ENCODE data around the gene TSPAN17. TPM values are rescaled to one million over a fixed set of nuclear protein-coding genes. Genes with fewer than 3 reads are reported as not detected.
A peak's percentile ranks its signal among the peaks of the same experiment; 100 is the strongest.

The TSPAN17 gene
- total and polyA plus RNA-seq, 7 experiments from 2014 or later: 16.5 to 47.6 (median 19.3) TPM

DNA sequence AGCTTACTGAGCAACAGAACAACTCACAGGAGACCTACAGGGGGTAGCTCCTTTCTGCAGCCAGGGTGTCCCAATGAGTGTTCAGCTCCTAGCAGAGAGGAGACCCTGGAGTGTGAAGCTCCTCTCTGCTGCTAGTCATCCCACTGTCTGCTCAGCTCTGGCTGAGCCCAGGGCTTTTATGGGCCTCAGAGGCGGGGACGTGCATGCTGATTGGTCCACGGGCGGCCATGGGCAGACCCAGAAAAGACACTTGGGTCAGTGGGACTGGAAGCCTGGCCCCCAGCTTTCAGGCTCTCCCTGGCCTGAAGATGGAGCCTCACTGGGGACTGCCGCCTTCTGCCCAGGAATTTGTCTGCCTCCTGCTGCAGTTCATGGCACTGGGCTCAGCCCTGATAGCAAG lies 40.6 kb downstream of the TSPAN17 start:
- peaks cover 41 to 54% (median 47%) of the 10 kb centered on the region in 5 donors for H3K27me3 Mint-ChIP-seq
- Histone ChIP-seq H3K27ac (ENCODE audit: low read depth, low read length) (no peak overlapping the region), H3K4me1 (ENCODE audit: control insufficient read depth in 2 of 2, insufficient read depth in 2 of 2, low read length in 2 of 2) (no peaks in the 10 kb centered on the region), H3K4me3 (ENCODE audit: low read length) (no peak overlapping the region), H3K27me3 (ENCODE audit: control insufficient read depth in 2 of 2, insufficient read depth in 2 of 2, low read length in 2 of 2) (no peaks in the 10 kb centered on the region), H3K9me3 (ENCODE audit: control insufficient read depth in 2 of 3, low read length in 3 of 3) (no peaks in the 10 kb centered on the region), H3K36me3 (ENCODE audit: control insufficient read depth in 2 of 3, insufficient read depth in 3 of 3, low read length in 3 of 3) (no peaks in the 10 kb centered on the region)
- intact Hi-C loops (cut with micrococcal nuclease): no loop called here
- POLR2A ChIA-PET: no interaction called here
- H3K4me1 Mint-ChIP-seq: peaks cover 0 to 2% (median 0%) of the 10 kb centered on the region in 7 donors
- no peak overlapping the region for H3K27ac Mint-ChIP-seq
- peaks cover 0 to 22% (median 5%) of the 10 kb centered on the region in 5 donors for H3K36me3 Mint-ChIP-seq
- H3K4me3 Mint-ChIP-seq: no peak overlapping the region
- CTCF ChIA-PET: no interaction called here
- H3K9me3 Mint-ChIP-seq: peaks cover 5 to 48% (median 17%) of the 10 kb centered on the region in 11 donors
- DNase-seq: no peak
- no peak for ATAC-seq

DNA sequence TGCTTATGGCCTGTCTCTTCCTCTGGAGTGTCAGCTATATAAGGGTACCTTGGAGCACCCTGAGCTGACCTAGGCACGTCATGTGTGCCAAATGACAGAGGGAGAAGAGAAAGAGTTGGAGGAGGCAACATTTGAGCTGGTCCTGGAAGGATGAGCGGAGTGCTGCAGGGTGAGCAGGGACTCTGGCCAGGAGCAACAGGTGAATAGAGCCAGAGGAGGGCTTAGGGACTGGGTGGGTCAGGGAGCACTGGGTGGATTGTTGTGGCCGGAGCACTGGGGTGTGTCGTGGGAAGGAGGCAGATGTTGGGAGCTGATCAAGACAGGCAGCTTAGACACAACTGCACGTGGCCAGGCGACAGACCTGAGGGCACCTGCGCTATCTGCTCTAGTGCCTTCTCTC lies 43.6 kb downstream of the TSPAN17 start:
- H3K9me3 Mint-ChIP-seq: peaks cover 0 to 25% (median 4%) of the 10 kb centered on the region in 11 donors
- H3K27ac ChIP-seq (ENCODE audit: low read depth, low read length): no peak overlapping the region
- intact Hi-C loops (cut with micrococcal nuclease): no loop called here
- H3K4me3 ChIP-seq (ENCODE audit: low read length): no peak overlapping the region
- H3K36me3 ChIP-seq (ENCODE audit: control insufficient read depth in 2 of 3, insufficient read depth in 3 of 3, low read length in 3 of 3): no peaks in the 10 kb centered on the region
- H3K4me1 Mint-ChIP-seq: peaks cover 0 to 2% (median 0%) of the 10 kb centered on the region in 7 donors
- POLR2A ChIA-PET: no interaction called here
- no peaks in the 10 kb centered on the region for H3K27me3 ChIP-seq (ENCODE audit: control insufficient read depth in 2 of 2, insufficient read depth in 2 of 2, low read length in 2 of 2)
- peaks cover 0 to 8% (median 0%) of the 10 kb centered on the region in 5 donors for H3K36me3 Mint-ChIP-seq
- CTCF ChIA-PET: no interaction called here
- H3K9me3 ChIP-seq (ENCODE audit: control insufficient read depth in 2 of 3, low read length in 3 of 3): no peaks in the 10 kb centered on the region
- ATAC-seq (no peak), DNase-seq (no peak)
- H3K4me3 Mint-ChIP-seq: no peak overlapping the region
- no peaks in the 10 kb centered on the region for H3K4me1 ChIP-seq (ENCODE audit: control insufficient read depth in 2 of 2, insufficient read depth in 2 of 2, low read length in 2 of 2)
- peaks cover 37 to 56% (median 49%) of the 10 kb centered on the region in 5 donors for H3K27me3 Mint-ChIP-seq
- no peak overlapping the region for H3K27ac Mint-ChIP-seq

DNA sequence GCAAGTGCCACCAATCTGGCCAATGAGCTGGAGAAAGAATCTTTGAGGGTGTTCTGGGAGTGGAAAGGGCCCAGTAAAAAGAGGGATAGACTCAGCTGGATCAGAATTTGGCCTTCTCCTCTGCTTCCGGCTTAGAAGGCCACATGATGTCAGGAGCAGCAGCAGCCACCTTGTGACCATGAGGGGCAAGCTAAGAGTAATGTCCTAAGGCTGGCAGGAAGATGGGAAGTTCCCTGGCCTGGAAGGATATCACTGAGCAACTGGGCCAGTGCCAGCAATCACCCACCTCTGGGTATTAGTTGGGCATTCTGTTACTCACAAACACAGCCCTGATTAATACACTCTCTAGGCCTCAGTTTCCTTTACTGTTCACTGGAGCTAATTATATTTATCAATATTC lies 44.2 kb downstream of the TSPAN17 start:
- CTCF ChIA-PET: no interaction called here
- peaks cover 41 to 59% (median 54%) of the 10 kb centered on the region in 5 donors for H3K27me3 Mint-ChIP-seq
- intact Hi-C loops (cut with micrococcal nuclease): no loop called here
- ATAC-seq (no peak), DNase-seq (no peak)
- H3K27ac ChIP-seq (ENCODE audit: low read depth, low read length): no peak overlapping the region
- no peaks in the 10 kb centered on the region for H3K9me3 ChIP-seq (ENCODE audit: control insufficient read depth in 2 of 3, low read length in 3 of 3)
- peaks cover 0 to 2% (median 0%) of the 10 kb centered on the region in 7 donors for H3K4me1 Mint-ChIP-seq
- peaks cover 0 to 6% (median 0%) of the 10 kb centered on the region in 5 donors for H3K36me3 Mint-ChIP-seq
- H3K4me3 Mint-ChIP-seq: no peak overlapping the region
- H3K27ac Mint-ChIP-seq: no peak overlapping the region
- H3K36me3 ChIP-seq (ENCODE audit: control insufficient read depth in 2 of 3, insufficient read depth in 3 of 3, low read length in 3 of 3): no peaks in the 10 kb centered on the region
- peaks cover 0 to 22% (median 2%) of the 10 kb centered on the region in 11 donors for H3K9me3 Mint-ChIP-seq
- H3K4me3 ChIP-seq (ENCODE audit: low read length): no peak overlapping the region
- H3K4me1 ChIP-seq (ENCODE audit: control insufficient read depth in 2 of 2, insufficient read depth in 2 of 2, low read length in 2 of 2): no peaks in the 10 kb centered on the region
- POLR2A ChIA-PET: no interaction called here
- no peaks in the 10 kb centered on the region for H3K27me3 ChIP-seq (ENCODE audit: control insufficient read depth in 2 of 2, insufficient read depth in 2 of 2, low read length in 2 of 2)

DNA sequence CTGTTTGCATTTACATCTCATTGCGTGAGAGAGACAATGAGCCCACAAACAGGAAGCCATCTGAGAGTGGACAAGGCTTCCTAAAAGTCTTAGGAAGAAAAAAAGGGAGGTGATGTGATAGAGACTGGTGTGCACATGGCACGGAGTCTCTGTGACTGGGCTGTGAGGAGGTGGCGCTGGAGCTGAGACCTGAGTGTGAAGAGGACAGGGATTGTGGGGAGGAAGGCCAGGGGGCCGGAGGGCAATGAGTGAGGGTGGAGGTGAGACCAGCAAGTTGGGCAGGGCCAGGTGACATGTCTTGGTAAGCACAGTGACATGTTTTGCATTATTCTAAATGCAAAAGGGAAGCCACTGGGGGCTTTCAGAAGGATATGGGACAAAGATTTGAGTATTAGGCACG lies 45.0 kb downstream of the TSPAN17 start:
- H3K36me3 ChIP-seq (ENCODE audit: control insufficient read depth in 2 of 3, insufficient read depth in 3 of 3, low read length in 3 of 3): no peaks in the 10 kb centered on the region
- ATAC-seq (no peak), DNase-seq (no peak)
- H3K9me3 ChIP-seq (ENCODE audit: control insufficient read depth in 2 of 3, low read length in 3 of 3): no peaks in the 10 kb centered on the region
- ChIA-PET CTCF (no interaction called here), POLR2A (no interaction called here)
- peaks cover 0 to 19% (median 2%) of the 10 kb centered on the region in 11 donors for H3K9me3 Mint-ChIP-seq
- no peak overlapping the region for H3K27ac ChIP-seq (ENCODE audit: low read depth, low read length)
- H3K27me3 Mint-ChIP-seq: peaks cover 50 to 67% (median 62%) of the 10 kb centered on the region in 5 donors
- no peaks in the 10 kb centered on the region for H3K27me3 ChIP-seq (ENCODE audit: control insufficient read depth in 2 of 2, insufficient read depth in 2 of 2, low read length in 2 of 2)
- intact Hi-C loops (cut with micrococcal nuclease): no loop called here
- no peak overlapping the region for H3K27ac Mint-ChIP-seq
- H3K4me1 ChIP-seq (ENCODE audit: control insufficient read depth in 2 of 2, insufficient read depth in 2 of 2, low read length in 2 of 2): no peaks in the 10 kb centered on the region
- H3K4me3 Mint-ChIP-seq: no peak overlapping the region
- peaks cover 0 to 6% (median 0%) of the 10 kb centered on the region in 5 donors for H3K36me3 Mint-ChIP-seq
- H3K4me3 ChIP-seq (ENCODE audit: low read length): no peak overlapping the region
- H3K4me1 Mint-ChIP-seq: peaks cover 0 to 2% (median 0%) of the 10 kb centered on the region in 7 donors

DNA sequence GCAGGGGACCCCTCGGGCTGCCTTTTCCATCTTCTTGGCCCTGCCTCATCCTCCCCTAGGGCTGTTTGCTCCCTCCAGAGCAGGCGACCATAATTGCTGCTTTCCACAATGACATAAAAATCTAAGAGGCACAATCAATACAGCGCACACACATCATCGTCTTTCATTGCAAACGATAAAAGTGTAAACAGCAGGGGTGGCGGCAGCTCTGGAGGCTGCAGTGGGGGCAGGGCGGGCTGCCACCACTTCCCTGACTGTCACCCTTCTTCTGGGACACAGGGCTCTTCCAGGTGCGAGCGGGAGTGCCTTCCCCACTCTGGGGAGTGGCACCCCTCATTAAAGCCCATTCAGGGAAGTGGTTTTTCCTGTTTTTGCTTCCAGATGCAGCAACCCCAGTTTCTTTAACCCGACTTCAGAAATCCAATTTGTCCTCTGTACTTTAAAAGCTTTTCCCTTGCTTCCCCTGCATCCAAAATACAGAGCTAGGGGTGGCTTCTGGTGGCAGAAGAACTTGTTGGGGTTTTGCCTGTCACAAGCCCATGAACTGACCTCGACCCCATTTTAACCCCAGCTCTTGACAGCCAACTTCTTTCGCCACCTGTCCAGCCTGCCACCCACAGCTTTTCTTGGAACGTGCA lies 45.7 kb downstream of the TSPAN17 start:
- Histone ChIP-seq H3K27ac (ENCODE audit: low read depth, low read length) (no peak overlapping the region), H3K27me3 (ENCODE audit: control insufficient read depth in 2 of 2, insufficient read depth in 2 of 2, low read length in 2 of 2) (no peaks in the 10 kb centered on the region), H3K36me3 (ENCODE audit: control insufficient read depth in 2 of 3, insufficient read depth in 3 of 3, low read length in 3 of 3) (no peaks in the 10 kb centered on the region), H3K4me3 (ENCODE audit: low read length) (no peak overlapping the region), H3K9me3 (ENCODE audit: control insufficient read depth in 2 of 3, low read length in 3 of 3) (no peaks in the 10 kb centered on the region), H3K4me1 (ENCODE audit: control insufficient read depth in 2 of 2, insufficient read depth in 2 of 2, low read length in 2 of 2) (no peaks in the 10 kb centered on the region)
- H3K4me1 Mint-ChIP-seq: peaks cover 0 to 2% (median 0%) of the 10 kb centered on the region in 7 donors
- DNase-seq (no peak), ATAC-seq (no peak)
- ChIA-PET POLR2A (no interaction called here), CTCF (no interaction called here)
- H3K27ac Mint-ChIP-seq: peak overlapping the region in 1 of 9 donors; percentile 12
- peaks cover 54 to 73% (median 67%) of the 10 kb centered on the region in 5 donors for H3K27me3 Mint-ChIP-seq
- no peak overlapping the region for H3K4me3 Mint-ChIP-seq
- peaks cover 0 to 19% (median 2%) of the 10 kb centered on the region in 11 donors for H3K9me3 Mint-ChIP-seq
- peaks cover 0 to 6% (median 0%) of the 10 kb centered on the region in 5 donors for H3K36me3 Mint-ChIP-seq
- intact Hi-C loops (cut with micrococcal nuclease): no loop called here

DNA sequence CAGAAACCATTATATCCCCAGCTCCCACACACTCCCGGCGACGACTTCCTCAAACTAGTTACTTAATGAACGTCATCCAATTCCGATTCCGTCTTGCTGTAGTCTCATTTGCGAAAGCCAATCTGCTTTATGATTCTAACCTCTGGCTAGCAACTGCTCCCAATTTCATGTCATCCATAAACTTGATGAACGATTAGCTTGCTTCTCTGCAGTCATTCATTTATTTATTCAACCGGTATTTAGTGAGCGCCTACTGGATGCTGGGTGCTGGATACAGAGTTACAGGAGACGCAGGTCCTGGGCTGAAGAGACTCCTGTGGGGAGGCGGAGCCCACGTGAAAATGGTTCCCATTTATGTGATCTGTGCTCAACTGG lies 46.2 kb downstream of the TSPAN17 start:
- H3K27ac Mint-ChIP-seq: peak overlapping the region in 1 of 9 donors; percentile 12
- ATAC-seq (no peak), DNase-seq (no peak)
- Histone ChIP-seq H3K9me3 (ENCODE audit: control insufficient read depth in 2 of 3, low read length in 3 of 3) (no peaks in the 10 kb centered on the region), H3K4me1 (ENCODE audit: control insufficient read depth in 2 of 2, insufficient read depth in 2 of 2, low read length in 2 of 2) (no peaks in the 10 kb centered on the region), H3K36me3 (ENCODE audit: control insufficient read depth in 2 of 3, insufficient read depth in 3 of 3, low read length in 3 of 3) (no peaks in the 10 kb centered on the region), H3K4me3 (ENCODE audit: low read length) (no peak overlapping the region), H3K27ac (ENCODE audit: low read depth, low read length) (no peak overlapping the region), H3K27me3 (ENCODE audit: control insufficient read depth in 2 of 2, insufficient read depth in 2 of 2, low read length in 2 of 2) (no peaks in the 10 kb centered on the region)
- POLR2A ChIA-PET: no interaction called here
- peaks cover 0 to 6% (median 0%) of the 10 kb centered on the region in 5 donors for H3K36me3 Mint-ChIP-seq
- CTCF ChIA-PET: no interaction called here
- H3K27me3 Mint-ChIP-seq: peaks cover 60 to 78% (median 72%) of the 10 kb centered on the region in 5 donors
- peaks cover 0 to 17% (median 2%) of the 10 kb centered on the region in 11 donors for H3K9me3 Mint-ChIP-seq
- H3K4me1 Mint-ChIP-seq: peaks cover 0 to 2% (median 0%) of the 10 kb centered on the region in 7 donors
- H3K4me3 Mint-ChIP-seq: no peak overlapping the region
- intact Hi-C loops (cut with micrococcal nuclease): no loop called here

DNA sequence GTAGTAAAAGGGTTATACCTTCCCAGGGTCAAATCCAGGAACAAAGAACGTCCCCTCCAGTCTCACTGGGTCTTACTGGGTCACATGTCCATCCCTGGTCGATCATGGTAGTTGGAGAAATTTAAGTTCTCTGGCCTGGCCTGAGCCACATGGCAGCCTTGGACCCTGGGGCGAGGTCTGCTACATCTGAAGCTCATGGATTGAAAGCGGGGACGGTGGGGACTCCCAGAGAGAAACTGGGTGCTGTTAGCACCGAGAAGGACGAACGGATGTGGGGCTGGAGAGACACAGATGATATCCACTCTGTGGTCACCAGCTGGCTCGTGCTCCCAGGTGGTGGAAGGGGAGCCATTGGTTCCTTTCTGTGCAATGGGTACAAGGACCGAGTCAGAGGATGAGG lies 46.9 kb downstream of the TSPAN17 start:
- Histone ChIP-seq H3K4me3 (ENCODE audit: low read length) (no peak overlapping the region), H3K27ac (ENCODE audit: low read depth, low read length) (no peak overlapping the region), H3K27me3 (ENCODE audit: control insufficient read depth in 2 of 2, insufficient read depth in 2 of 2, low read length in 2 of 2) (no peaks in the 10 kb centered on the region), H3K9me3 (ENCODE audit: control insufficient read depth in 2 of 3, low read length in 3 of 3) (no peaks in the 10 kb centered on the region), H3K36me3 (ENCODE audit: control insufficient read depth in 2 of 3, insufficient read depth in 3 of 3, low read length in 3 of 3) (no peaks in the 10 kb centered on the region), H3K4me1 (ENCODE audit: control insufficient read depth in 2 of 2, insufficient read depth in 2 of 2, low read length in 2 of 2) (no peaks in the 10 kb centered on the region)
- Mint-ChIP-seq H3K4me1 (peaks cover 0 to 2% (median 0%) of the 10 kb centered on the region in 7 donors), H3K9me3 (peaks cover 0 to 12% (median 2%) of the 10 kb centered on the region in 11 donors), H3K27ac (no peak overlapping the region), H3K27me3 (peaks cover 60 to 85% (median 77%) of the 10 kb centered on the region in 5 donors), H3K36me3 (peaks cover 0 to 6% (median 0%) of the 10 kb centered on the region in 5 donors), H3K4me3 (no peak overlapping the region)
- no peak for DNase-seq
- ChIA-PET CTCF (interaction anchor here (0.9 kb wide), 1 partner anchor 34 kb away, joined by 3 read pairs; no protein-coding TSS in a partner anchor), POLR2A (no interaction called here)
- intact Hi-C loops (cut with micrococcal nuclease): no loop called here
- ATAC-seq: no peak
